PC-3 (cell line): ENCODE results near the gene TXN. TPM values are rescaled to one million over a fixed set of nuclear protein-coding genes. Genes with fewer than 3 reads are reported as not detected.
"Not testable (repeated sequence)": the region's sequence is repeated elsewhere in the genome, so short reads cannot be mapped to it uniquely, and the experiment has no call there.

ENCODE experiments used
- ATAC-seq: fragments of 200-7000 bp; cut with Tn5 transposase; 2 replicates; pipeline ENCODE4 v1.9.1; 2020; ENCODE audit warnings: mild to moderate bottlenecking, moderate library complexity
- BruUV-seq: library from RNA; stranded (reverse); fragments of 400-500 nt; replicated peaks from 2 replicates; lab custom pipeline; 2021; lab: Mats Ljungman, UMichigan
- CTCF ChIA-PET: fragments of 300-600 bp; sonication (Branson Sonifier 250); formaldehyde crosslinking; loops from one replicate; lab custom pipeline; 2022; ENCODE audit warnings: antibody characterized with exemption; lab: Charles Lee
- POLR2A ChIA-PET: fragments of 300-600 bp; sonication (Branson Sonifier 250); formaldehyde crosslinking; loops from one replicate; lab custom pipeline; 2022; ENCODE audit warnings: antibody characterized with exemption; ENCODE audit not compliant: unreplicated experiment; lab: Charles Lee
- DNase-seq: peaks from one replicate; pipeline ENCODE4 v3.0.0-alpha.2; 2015
- H2AFZ ChIP-seq: fragments of 300-600 bp; sonication (generic); 2 replicates; pipeline ENCODE4 v1.6.0; 2016; ENCODE audit warnings: antibody characterized with exemption, low read length
- H3F3A ChIP-seq: fragments of 300-600 bp; sonication (generic); one replicate; pipeline ENCODE4 v1.6.0; 2017; ENCODE audit warnings: antibody characterized with exemption, low read length, control low read depth, mild to moderate bottlenecking; ENCODE audit not compliant: unreplicated experiment
- H3K27ac ChIP-seq: fragments of 300-600 bp; sonication (generic); 2 replicates; pipeline ENCODE4 v1.5.1; 2016; ENCODE audit warnings: mild to moderate bottlenecking, low read length
- H3K27me3 ChIP-seq: fragments of 300-600 bp; sonication (generic); 2 replicates; pipeline ENCODE4 v1.6.1; 2016; ENCODE audit warnings: low read length, mixed read lengths
- H3K36me3 ChIP-seq: fragments of 300-600 bp; sonication (generic); 2 replicates; pipeline ENCODE4 v1.6.1; 2016; ENCODE audit warnings: low read depth, mixed run types, low read length, mixed read lengths
- H3K4me1 ChIP-seq: fragments of 300-600 bp; sonication (generic); 2 replicates; pipeline ENCODE4 v1.5.1; 2016; ENCODE audit warnings: low read length; ENCODE audit not compliant: insufficient read depth
- H3K4me2 ChIP-seq: fragments of 300-600 bp; sonication (generic); 2 replicates; pipeline ENCODE4 v1.6.0; 2016; ENCODE audit warnings: low read length
- H3K4me3 ChIP-seq: fragments of 300-600 bp; sonication (generic); 2 replicates; pipeline ENCODE4 v1.5.1; 2016; ENCODE audit warnings: mild to moderate bottlenecking, low read length, mixed read lengths
- H3K79me2 ChIP-seq: fragments of 300-600 bp; sonication (generic); 2 replicates; pipeline ENCODE4 v1.6.1; 2017; ENCODE audit warnings: low read length, mixed read lengths
- H3K9ac ChIP-seq: fragments of 300-600 bp; sonication (generic); 2 replicates; pipeline ENCODE4 v1.6.0; 2016; ENCODE audit warnings: mild to moderate bottlenecking, low read length
- H3K9me2 ChIP-seq: fragments of 300-600 bp; sonication (generic); replicated peaks from 2 replicates; pipeline ENCODE4 v1.6.1; 2016; ENCODE audit warnings: mixed run types, low read length, mixed read lengths
- H3K9me3 ChIP-seq: fragments of 300-600 bp; sonication (generic); 2 replicates; pipeline ENCODE4 v1.6.1; 2016; ENCODE audit warnings: low read length, mixed read lengths
- H4K20me1 ChIP-seq: fragments of 300-600 bp; sonication (generic); 2 replicates; pipeline ENCODE4 v1.6.1; 2016; ENCODE audit warnings: low read length, mixed read lengths
- EZH2 ChIP-seq: fragments of 300-600 bp; sonication (generic); IDR thresholded peaks from one replicate; pipeline ENCODE4 v1.6.1; 2017; ENCODE audit warnings: antibody characterized with exemption, mild to moderate bottlenecking, low read length; ENCODE audit not compliant: unreplicated experiment
- EZH2phosphoT487 ChIP-seq: fragments of 300-600 bp; sonication (generic); IDR thresholded peaks from 2 replicates; pipeline ENCODE4 v1.6.1; 2018; ENCODE audit warnings: mild to moderate bottlenecking, antibody characterized with exemption, low read length, borderline replicate concordance
- intact Hi-C: fragments of 100-400 bp; cut with micrococcal nuclease; formaldehyde crosslinking; loops from 2 replicates; pipeline ENCODE4 v1.9.0; 2023
- total RNA-seq: library from RNA; depleted of rRNA; stranded (reverse); fragments of >200 nt; gene quantifications from 2 replicates; pipeline ENCODE4 v1.2.3, GENCODE V29; 2014
- TF ChIP-seq, protein P1 (sequence below): fragments of 300-600 bp; sonication (generic); conservative IDR thresholded peaks from 2 replicates; pipeline ENCODE4 v1.5.1; 2017; ENCODE audit warnings: antibody characterized with exemption, low read depth, mild to moderate bottlenecking, low read length

The TXN gene
- total RNA-seq, 1 experiment from 2014 or later, result 216 TPM

- Histone ChIP-seq H3K9ac (no peak overlapping the region), H3F3A (no peaks in the 10 kb centered on the region), H3K36me3 (peaks cover 30% of the 10 kb centered on the region), H3K4me3 (no peak overlapping the region), H3K79me2 (peaks cover 88% of the 10 kb centered on the region), H3K27ac (no peak overlapping the region), H3K4me1 (peaks cover 35% of the 10 kb centered on the region), H4K20me1 (peaks cover 63% of the 10 kb centered on the region), H2AFZ (no peak overlapping the region), H3K9me2 (no peaks in the 10 kb centered on the region), H3K4me2 (peak overlapping the region; percentile 94), H3K27me3 (no peaks in the 10 kb centered on the region), H3K9me3 (no peaks in the 10 kb centered on the region)
- no peak for TF ChIP-seq EZH2phosphoT487
- no peak for TF ChIP-seq EZH2
- TF ChIP-seq, protein P1, sequence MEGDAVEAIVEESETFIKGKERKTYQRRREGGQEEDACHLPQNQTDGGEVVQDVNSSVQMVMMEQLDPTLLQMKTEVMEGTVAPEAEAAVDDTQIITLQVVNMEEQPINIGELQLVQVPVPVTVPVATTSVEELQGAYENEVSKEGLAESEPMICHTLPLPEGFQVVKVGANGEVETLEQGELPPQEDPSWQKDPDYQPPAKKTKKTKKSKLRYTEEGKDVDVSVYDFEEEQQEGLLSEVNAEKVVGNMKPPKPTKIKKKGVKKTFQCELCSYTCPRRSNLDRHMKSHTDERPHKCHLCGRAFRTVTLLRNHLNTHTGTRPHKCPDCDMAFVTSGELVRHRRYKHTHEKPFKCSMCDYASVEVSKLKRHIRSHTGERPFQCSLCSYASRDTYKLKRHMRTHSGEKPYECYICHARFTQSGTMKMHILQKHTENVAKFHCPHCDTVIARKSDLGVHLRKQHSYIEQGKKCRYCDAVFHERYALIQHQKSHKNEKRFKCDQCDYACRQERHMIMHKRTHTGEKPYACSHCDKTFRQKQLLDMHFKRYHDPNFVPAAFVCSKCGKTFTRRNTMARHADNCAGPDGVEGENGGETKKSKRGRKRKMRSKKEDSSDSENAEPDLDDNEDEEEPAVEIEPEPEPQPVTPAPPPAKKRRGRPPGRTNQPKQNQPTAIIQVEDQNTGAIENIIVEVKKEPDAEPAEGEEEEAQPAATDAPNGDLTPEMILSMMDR, result no peak
- BruUV-seq, result no TSS peak
- DNase-seq (no peak), ATAC-seq (no peak)
- ChIA-PET POLR2A (no interaction called here), CTCF (no interaction called here)
- intact Hi-C loops, result no loop called here
These were observed 3.7 kb downstream of the TXN start for GRCh38 chr9:110252509-110253139.

DNA sequence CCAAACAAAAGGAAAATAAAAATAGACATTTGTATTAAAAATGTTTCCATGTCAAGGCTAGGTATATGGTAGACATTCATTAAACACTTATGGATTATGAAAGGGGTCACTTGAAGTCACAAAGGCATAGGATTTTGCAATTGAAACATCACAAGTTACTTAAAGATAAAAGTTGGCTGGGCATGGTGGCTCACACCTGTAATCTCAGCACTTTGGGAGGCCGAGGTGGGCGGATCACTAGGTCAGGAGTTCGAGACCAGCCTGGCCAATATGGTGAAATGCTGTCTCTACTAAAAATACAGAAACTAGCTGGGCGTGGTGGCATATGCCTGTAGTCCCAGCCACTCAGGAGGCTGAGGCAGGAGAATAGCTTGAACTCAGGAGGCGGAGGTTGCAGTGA is 4.5 kb downstream of the TXN start:
- CTCF ChIA-PET, ATAC-seq, H3K9me2 ChIP-seq, BruUV-seq, DNase-seq, intact Hi-C loops, H3K4me3 ChIP-seq, H3K9me3 ChIP-seq, H2AFZ ChIP-seq, H3K9ac ChIP-seq, H3K27ac ChIP-seq, H3F3A ChIP-seq, POLR2A ChIA-PET, H3K27me3 ChIP-seq, H3K4me2 ChIP-seq: not testable (repeated sequence)
- peaks cover 35% of the 10 kb centered on the region for H3K36me3 ChIP-seq
- peaks cover 86% of the 10 kb centered on the region for H3K79me2 ChIP-seq
- peaks cover 63% of the 10 kb centered on the region for H4K20me1 ChIP-seq
- peaks cover 28% of the 10 kb centered on the region for H3K4me1 ChIP-seq

DNA sequence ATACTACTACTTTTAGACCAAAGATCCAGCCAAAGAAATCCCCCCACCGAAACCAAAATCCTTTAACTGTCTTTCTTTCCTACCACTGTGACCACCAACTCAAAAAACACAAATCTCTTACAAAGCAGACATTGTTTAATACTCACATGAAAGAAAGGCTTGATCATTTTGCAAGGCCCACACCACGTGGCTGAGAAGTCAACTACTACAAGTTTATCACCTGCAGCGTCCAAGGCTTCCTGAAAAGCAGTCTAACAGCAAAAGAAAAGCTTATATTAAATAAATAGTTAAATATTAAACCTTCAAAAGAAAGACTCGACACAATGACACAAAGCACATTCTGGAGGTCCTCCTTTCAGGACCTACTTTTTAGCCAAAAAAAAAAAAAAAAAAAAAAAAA is 5.1 kb downstream of the TXN start:
- DNase-seq, result no peak

More for the DNA sequence above, 5.1 kb downstream of the TXN start:
- no peak for TF ChIP-seq EZH2
- TF ChIP-seq, protein P1, result no peak
- TF ChIP-seq EZH2phosphoT487, result no peak
- Histone ChIP-seq H3K4me1 (peaks cover 28% of the 10 kb centered on the region), H3K36me3 (peaks cover 41% of the 10 kb centered on the region), H3K4me3 (no peak overlapping the region), H3F3A (no peaks in the 10 kb centered on the region), H3K4me2 (no peak overlapping the region), H3K9ac (no peak overlapping the region), H3K79me2 (peaks cover 90% of the 10 kb centered on the region), H3K9me2 (no peaks in the 10 kb centered on the region), H4K20me1 (peaks cover 67% of the 10 kb centered on the region), H3K9me3 (no peaks in the 10 kb centered on the region), H2AFZ (no peak overlapping the region), H3K27ac (no peak overlapping the region), H3K27me3 (no peaks in the 10 kb centered on the region)
- intact Hi-C loops, result no loop called here
- ChIA-PET POLR2A (no interaction called here), CTCF (no interaction called here)
- no TSS peak for BruUV-seq
- ATAC-seq, result no peak
